ENCODE measurements around the gene PPFIA4.
"Not testable (repeated sequence)": the region's sequence is repeated elsewhere in the genome, so short reads cannot be mapped to it uniquely, and the experiment has no call there.

PPFIA4 gene

GRCh38 chr1:203017692-203018091 is 8.6 kb upstream of the PPFIA4 start:
- DNase-seq (ENCODE audit: low read depth in 2 of 2) = no peak
- no peak for TF ChIP-seq CTCF (IDR thresholded peaks at IDR 0.05; ENCODE audit: low read depth, low read length)
- H3K4me3 ChIP-seq (replicated peaks in 1 of 2; ENCODE audit: low read depth in 2 of 2, low read length in 2 of 2) = no peak overlapping the region

DNA sequence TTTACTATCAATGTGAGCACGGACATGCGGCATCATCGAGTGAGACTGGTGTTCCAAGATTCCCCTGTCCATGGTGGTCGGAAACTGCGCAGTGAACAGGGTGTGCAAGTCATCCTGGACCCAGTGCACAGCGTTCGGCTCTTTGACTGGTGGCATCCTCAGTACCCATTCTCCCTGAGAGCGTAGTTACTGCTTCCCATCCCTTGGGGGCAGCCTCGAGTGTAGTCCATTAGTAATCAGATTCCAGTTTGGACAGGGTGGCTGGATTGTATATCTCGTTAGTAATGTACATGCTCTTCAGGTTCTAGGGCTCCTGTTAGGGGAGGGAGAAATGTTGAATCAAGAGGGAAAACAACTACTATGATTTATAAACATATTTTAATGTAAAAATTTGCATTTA is 3.4 kb upstream of the PPFIA4 start:
- not testable (repeated sequence) for DNase-seq (ENCODE audit: low read depth in 2 of 2); H3K4me3 ChIP-seq (replicated peaks in 1 of 2; ENCODE audit: low read depth in 2 of 2, low read length in 2 of 2)

DNA sequence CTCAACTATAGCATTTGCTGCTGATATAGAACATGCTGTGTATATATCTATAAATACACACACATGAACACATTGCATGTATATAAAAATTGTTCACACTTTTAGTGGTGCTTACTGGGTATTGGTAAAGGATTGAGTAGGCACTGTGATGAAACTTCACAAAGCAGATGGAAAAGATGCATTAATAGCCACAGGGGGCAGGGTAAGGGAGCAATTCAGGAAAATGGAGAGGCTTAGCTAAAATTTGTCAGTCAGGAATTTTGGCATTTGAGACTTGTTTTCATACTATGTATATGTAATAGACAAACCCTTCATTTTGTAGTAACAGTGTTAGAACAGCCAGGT is 633 bp upstream of the PPFIA4 start:
- no peak for TF ChIP-seq CTCF (IDR thresholded peaks at IDR 0.05; ENCODE audit: low read depth, low read length)
- H3K4me3 ChIP-seq (replicated peaks in 1 of 2; ENCODE audit: low read depth in 2 of 2, low read length in 2 of 2) = no peak overlapping the region
- no peak for DNase-seq (ENCODE audit: low read depth in 2 of 2)

DNA sequence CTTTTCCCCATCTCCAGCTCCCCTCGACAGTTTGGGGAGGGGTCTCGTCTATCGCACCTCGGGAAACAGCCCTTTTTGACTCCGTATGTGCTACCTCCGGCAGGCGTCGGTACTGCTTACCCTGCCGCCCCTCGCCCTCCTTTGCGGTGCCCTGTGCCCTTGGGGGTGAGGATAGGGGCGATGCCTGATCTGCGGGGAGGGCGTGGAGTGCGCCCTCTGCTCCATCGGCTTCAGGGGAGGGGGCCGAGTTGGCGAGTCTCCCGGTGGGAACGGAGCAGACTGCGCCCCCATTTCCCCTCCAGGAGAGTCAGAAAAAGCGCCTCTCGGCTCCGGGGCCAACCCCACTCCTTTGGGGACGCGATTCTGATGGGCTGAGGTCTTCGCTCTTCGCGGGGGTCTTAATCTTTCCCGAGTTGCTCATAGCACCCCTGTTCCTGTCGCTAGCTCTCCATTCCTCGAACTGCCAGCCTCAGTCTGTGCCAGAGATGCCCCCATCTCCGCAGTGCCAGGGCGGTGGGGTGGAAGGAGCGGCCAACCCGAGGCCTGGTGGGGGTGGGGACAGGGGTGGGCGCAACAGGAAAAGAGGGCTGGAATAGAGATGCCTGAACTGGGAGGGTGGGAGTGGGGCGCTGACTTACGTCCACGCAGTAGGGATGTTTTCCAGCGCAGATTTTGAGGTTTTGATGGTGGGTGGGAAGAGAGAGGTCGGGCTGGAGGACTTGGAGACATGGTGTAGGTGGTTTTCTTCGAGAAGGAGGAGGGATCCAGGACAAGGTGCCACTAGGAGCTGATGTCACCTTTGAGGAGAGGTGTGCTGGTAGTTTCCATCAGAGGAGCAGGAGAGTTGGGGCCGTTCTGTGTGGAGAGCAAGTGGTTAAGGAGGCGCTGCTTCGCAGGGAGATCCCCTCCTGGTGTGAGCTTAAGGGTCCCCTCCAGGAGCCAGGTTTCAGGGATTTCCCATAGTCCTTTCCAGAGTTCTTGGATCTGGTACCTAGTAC is 674 bp downstream of the PPFIA4 start:
- H3K4me3 ChIP-seq (replicated peaks in 1 of 2; ENCODE audit: low read depth in 2 of 2, low read length in 2 of 2) = peak overlapping the region; percentile 80 to 89
- TF ChIP-seq CTCF (IDR thresholded peaks at IDR 0.05; ENCODE audit: low read depth, low read length) = no peak
- DNase-seq (ENCODE audit: low read depth in 2 of 2) = no peak

GRCh38 chr1:203028067-203028783 is 1.9 kb downstream of the PPFIA4 start:
- TF ChIP-seq CTCF (IDR thresholded peaks at IDR 0.05; ENCODE audit: low read depth, low read length) = no peak
- peak in 1 of 2 donors; percentile 29 for DNase-seq (ENCODE audit: low read depth in 2 of 2)
- no peak overlapping the region for H3K4me3 ChIP-seq (replicated peaks in 1 of 2; ENCODE audit: low read depth in 2 of 2, low read length in 2 of 2)

DNA sequence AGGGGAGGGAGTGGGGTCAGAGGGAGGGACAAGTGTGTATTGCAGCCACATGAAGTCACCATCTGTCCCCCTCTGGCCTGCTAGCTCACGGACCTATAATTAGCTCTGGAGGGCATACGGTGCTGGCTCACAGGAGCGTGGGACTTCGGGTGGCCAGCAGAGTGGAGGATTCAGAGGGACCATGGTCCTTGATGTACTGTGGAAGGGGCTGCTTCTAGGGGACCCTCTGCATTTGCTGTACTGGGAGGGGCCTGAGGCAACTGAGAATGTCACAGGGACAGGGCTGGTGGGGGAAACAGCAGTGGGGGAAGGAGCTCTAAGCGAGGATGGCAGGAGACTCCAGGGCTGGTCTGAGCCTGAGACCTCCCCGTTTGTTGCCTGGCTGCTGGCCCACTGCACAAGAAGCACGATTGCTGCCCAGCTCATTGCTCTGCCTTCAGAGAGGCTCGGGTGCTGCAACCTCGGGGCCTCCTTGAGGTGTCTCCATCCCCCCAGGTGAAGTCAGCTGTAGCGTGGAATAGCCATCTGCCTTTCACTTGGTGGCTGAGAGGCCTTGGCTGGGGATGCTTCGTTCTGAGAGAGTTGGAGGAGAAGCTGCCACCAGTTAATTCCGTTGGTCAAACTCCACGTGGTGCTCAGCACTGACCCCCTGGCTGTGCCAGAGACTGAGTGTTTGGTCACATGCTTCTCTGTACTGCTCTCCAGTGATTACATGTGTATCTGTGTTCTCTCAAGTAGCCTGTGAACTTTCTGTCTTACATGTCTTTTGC is 2.7 kb downstream of the PPFIA4 start:
- H3K4me3 ChIP-seq (replicated peaks in 1 of 2; ENCODE audit: low read depth in 2 of 2, low read length in 2 of 2) = no peak overlapping the region
- TF ChIP-seq CTCF (IDR thresholded peaks at IDR 0.05; ENCODE audit: low read depth, low read length) = no peak
- DNase-seq (ENCODE audit: low read depth in 2 of 2) = peak in 1 of 2 donors; percentile 26

Measured in cardiac fibroblast (primary cell).